Mesenteric fat pad (tissue), 1 donor: Measurements from ENCODE around the gene SEMA6D. TPM values are rescaled to one million over a fixed set of nuclear protein-coding genes. Genes with fewer than 3 reads are reported as not detected.

Experiments used
- DNase-seq: peaks from one replicate; pipeline ENCODE4 v3.0.0-alpha.2; 2020; ENCODE audit warnings: low spot score
- total RNA-seq: library from RNA; stranded (reverse); fragmentation: NEBNext Ultra II Directional; extraction: Animal tissue kit (Norgen Biotek cat#: 25700); gene quantifications from one replicate; pipeline ENCODE4 v1.2.1, GENCODE V29; 2021
- donor health status: DM: yes; HTN: yes; CAD: no.

Gene SEMA6D
- total RNA-seq, 1 donor from 2014 or later, result 4.9 TPM

- DNase-seq, result no peak
Measured at GRCh38 chr15:47786371-47786770, 69.1 kb downstream of the SEMA6D start.

- no peak for DNase-seq
Measured at GRCh38 chr15:47787875-47788274, 70.6 kb downstream of the SEMA6D start.

- DNase-seq, result no peak
Measured at GRCh38 chr15:47788685-47789084, 71.4 kb downstream of the SEMA6D start.

- no peak for DNase-seq
Measured at GRCh38 chr15:47791161-47791560, 73.9 kb downstream of the SEMA6D start.

- DNase-seq, result no peak
Measured at GRCh38 chr15:47792231-47792630, 74.9 kb downstream of the SEMA6D start.

- DNase-seq, result no peak
Measured at GRCh38 chr15:47794252-47794914, 77.1 kb downstream of the SEMA6D start.

GRCh38 chr15:47795864-47796263 is 78.6 kb downstream of the SEMA6D start:
- DNase-seq, result no peak

GRCh38 chr15:47796339-47796738 is 79.0 kb downstream of the SEMA6D start:
- no peak for DNase-seq

GRCh38 chr15:47796830-47797229 is 79.5 kb downstream of the SEMA6D start:
- DNase-seq, result no peak

GRCh38 chr15:47801522-47801921 is 84.2 kb downstream of the SEMA6D start:
- DNase-seq, result no peak

- no peak for DNase-seq
Measured at GRCh38 chr15:47802216-47802615, 84.9 kb downstream of the SEMA6D start.

- no peak for DNase-seq
Measured at GRCh38 chr15:47803767-47804166, 86.5 kb downstream of the SEMA6D start.

- no peak for DNase-seq
Measured at GRCh38 chr15:47804733-47805132, 87.4 kb downstream of the SEMA6D start.

- no peak for DNase-seq
Measured at GRCh38 chr15:47806008-47806407, 88.7 kb downstream of the SEMA6D start.

- no peak for DNase-seq
Measured at GRCh38 chr15:47811172-47811571, 93.9 kb downstream of the SEMA6D start.

GRCh38 chr15:47812470-47812999 is 95.2 kb downstream of the SEMA6D start:
- DNase-seq, result no peak

- DNase-seq, result no peak
Measured at GRCh38 chr15:47813748-47814384, 96.6 kb downstream of the SEMA6D start.

- DNase-seq, result no peak
Measured at GRCh38 chr15:47814620-47815019, 97.3 kb downstream of the SEMA6D start.

GRCh38 chr15:47817969-47818548 is 100.8 kb downstream of the SEMA6D start:
- no peak for DNase-seq

- no peak for DNase-seq
Measured at GRCh38 chr15:47819158-47819557, 101.9 kb downstream of the SEMA6D start.

GRCh38 chr15:47820057-47820746 is 102.9 kb downstream of the SEMA6D start:
- DNase-seq, result no peak

- DNase-seq, result no peak
Measured at GRCh38 chr15:47820747-47821319, 103.5 kb downstream of the SEMA6D start.
